Cerebellar cortex (tissue), 1 donor: Measurements from ENCODE around the gene NOX3.
"Not testable (repeated sequence)": the region's sequence is repeated elsewhere in the genome, so short reads cannot be mapped to it uniquely, and the experiment has no call there.

Experiments
- DNase-seq: peaks from one replicate; pipeline ENCODE4 v3.0.0-alpha.2; 2015; ENCODE audit warnings: low spot score

NOX3 gene

GRCh38 chr6:155470979-155471616 lies 15.5 kb upstream of the NOX3 start:
- not testable (repeated sequence) for DNase-seq

- DNase-seq: not testable (repeated sequence)
These were observed 12.9 kb upstream of the NOX3 start for GRCh38 chr6:155468543-155468942.

- DNase-seq: no peak
These were observed 10.9 kb upstream of the NOX3 start for GRCh38 chr6:155466539-155466938.

GRCh38 chr6:155461556-155461955 lies 5.9 kb upstream of the NOX3 start:
- no peak for DNase-seq

- no peak for DNase-seq
These were observed 1.2 kb downstream of the NOX3 start for GRCh38 chr6:155454471-155454870.

- DNase-seq: no peak
These were observed 1.6 kb downstream of the NOX3 start for GRCh38 chr6:155454008-155454407.

GRCh38 chr6:155452576-155452975 lies 3.1 kb downstream of the NOX3 start:
- no peak for DNase-seq

GRCh38 chr6:155451530-155451929 lies 4.1 kb downstream of the NOX3 start:
- DNase-seq: not testable (repeated sequence)

- no peak for DNase-seq
These were observed 5.4 kb downstream of the NOX3 start for GRCh38 chr6:155450240-155450581.

GRCh38 chr6:155449450-155450239 lies 6.0 kb downstream of the NOX3 start:
- no peak for DNase-seq

GRCh38 chr6:155448668-155449449 lies 6.8 kb downstream of the NOX3 start:
- no peak for DNase-seq

GRCh38 chr6:155447949-155448348 lies 7.7 kb downstream of the NOX3 start:
- no peak for DNase-seq

- no peak for DNase-seq
These were observed 10.4 kb downstream of the NOX3 start for GRCh38 chr6:155444952-155445903.

GRCh38 chr6:155444120-155444917 lies 11.3 kb downstream of the NOX3 start:
- DNase-seq: no peak

- DNase-seq: no peak
These were observed 12.5 kb downstream of the NOX3 start for GRCh38 chr6:155443168-155443567.

GRCh38 chr6:155442562-155442961 lies 13.1 kb downstream of the NOX3 start:
- DNase-seq: no peak

GRCh38 chr6:155441112-155441465 lies 14.6 kb downstream of the NOX3 start:
- no peak for DNase-seq

GRCh38 chr6:155440398-155441111 lies 15.1 kb downstream of the NOX3 start:
- DNase-seq: no peak

- DNase-seq: no peak
These were observed 16.3 kb downstream of the NOX3 start for GRCh38 chr6:155439376-155439775.

GRCh38 chr6:155436981-155437749 lies 18.5 kb downstream of the NOX3 start:
- no peak for DNase-seq
